NCI-H187 treated with DMSO at 0.1 percent for 48 hours (cell line): ENCODE measurements around the gene HTR6.

ENCODE experiments used
- DNase-seq: peaks from one replicate; lab custom pipeline; 2025; lab: John Stamatoyannopoulos, UW

The HTR6 gene

GRCh38 chr1:19720973-19721372 lies 56.3 kb downstream of the HTR6 start:
- DNase-seq = no peak

- DNase-seq = no peak
Observed at GRCh38 chr1:19723874-19724273, 59.2 kb downstream of the HTR6 start.

GRCh38 chr1:19725606-19726005 lies 60.9 kb downstream of the HTR6 start:
- DNase-seq = no peak

- no peak for DNase-seq
Observed at GRCh38 chr1:19728413-19729145, 63.9 kb downstream of the HTR6 start.

- DNase-seq = no peak
Observed at GRCh38 chr1:19730232-19730631, 65.6 kb downstream of the HTR6 start.
